Skeletal muscle tissue (tissue), 4 donors: ENCODE data around the gene MMP2. TPM values are rescaled to one million over a fixed set of nuclear protein-coding genes. Genes with fewer than 3 reads are reported as not detected.

ENCODE experiments used
- H3K27ac ChIP-seq: one replicate; pipeline ENCODE4 v1.7.0; 2013; ENCODE audit warnings: mild to moderate bottlenecking, low read depth, low read length, inconsistent platforms
- H3K27me3 ChIP-seq, 3 donors: one replicate each; pipeline ENCODE4 v1.7.0; 2013; ENCODE audit warnings: low read length in 3 of 3; ENCODE audit not compliant: control insufficient read depth in 3 of 3, insufficient read depth in 3 of 3
- H3K36me3 ChIP-seq, 3 donors: one replicate each; pipeline ENCODE4 v1.7.0; 2013; ENCODE audit warnings: low read length in 3 of 3; ENCODE audit not compliant: control insufficient read depth in 3 of 3, insufficient read depth in 3 of 3
- H3K4me1 ChIP-seq, 3 donors: one replicate each; pipeline ENCODE4 v1.7.0; 2013; ENCODE audit warnings: low read length in 3 of 3, mild to moderate bottlenecking in 3 of 3; ENCODE audit not compliant: control insufficient read depth in 3 of 3, insufficient read depth in 3 of 3
- H3K4me3 ChIP-seq, 3 donors: one replicate each; pipeline ENCODE4 v1.7.0; 2013; ENCODE audit warnings: low read length in 3 of 3
- H3K9ac ChIP-seq, 3 donors: one replicate each; pipeline ENCODE4 v1.7.0; 2013; ENCODE audit warnings: low read length in 3 of 3, mild to moderate bottlenecking in 3 of 3, moderate library complexity in 2 of 3, low read depth in 1 of 3
- H3K9me3 ChIP-seq, 3 donors: one replicate each; pipeline ENCODE4 v1.7.0; 2013; ENCODE audit warnings: low read length in 3 of 3; ENCODE audit not compliant: control insufficient read depth in 3 of 3
- total RNA-seq: library from RNA; depleted of rRNA; stranded (reverse); fragments of >200 nt; gene quantifications from one replicate; pipeline ENCODE4 v1.2.3, GENCODE V29; 2014
- donor health status: Osteomylitis.

Gene MMP2
- 194 TPM for total RNA-seq

- Histone ChIP-seq H3K4me1 (peaks cover 26 to 37% (median 30%) of the 10 kb centered on the region in 3 donors), H3K9ac (peak within 1 kb of the TSS; percentile 59 to 70 (median 62)), H3K27me3 (peaks cover 17 to 29% (median 21%) of the 10 kb centered on the region in 3 donors), H3K27ac (peak within 1 kb of the TSS; percentile 82), H3K4me3 (peak within 1 kb of the TSS; percentile 56 to 73 (median 61)), H3K36me3 (peaks cover 6 to 10% (median 8%) of the 10 kb centered on the region in 3 donors), H3K9me3 (no peaks in the 10 kb centered on the region)
Observed at GRCh38 chr16:55478827-55479429, at the start of gene MMP2. MMP2 (plus strand) TSS chr16:55479198; CDS start chr16:55479480, 282 bp downstream.

GRCh38 chr16:55433030-55433429 lies 46.0 kb upstream of the MMP2 start:
- Histone ChIP-seq H3K4me1 (peaks cover 0 to 17% (median 6%) of the 10 kb centered on the region in 3 donors), H3K27me3 (no peaks in the 10 kb centered on the region), H3K4me3 (no peak overlapping the region), H3K9me3 (no peaks in the 10 kb centered on the region), H3K27ac (no peak overlapping the region), H3K9ac (no peak overlapping the region), H3K36me3 (no peaks in the 10 kb centered on the region)

- no peaks in the 10 kb centered on the region for H3K36me3 ChIP-seq
- H3K27ac ChIP-seq: peak overlapping the region; percentile 25
- H3K27me3 ChIP-seq: no peaks in the 10 kb centered on the region
- H3K9me3 ChIP-seq: no peaks in the 10 kb centered on the region
- peaks cover 0 to 17% (median 6%) of the 10 kb centered on the region in 3 donors for H3K4me1 ChIP-seq
- H3K4me3 ChIP-seq: no peak overlapping the region
- H3K9ac ChIP-seq: no peak overlapping the region
Observed at GRCh38 chr16:55433535-55433934, 45.5 kb upstream of the MMP2 start.

GRCh38 chr16:55434000-55434399 lies 45.0 kb upstream of the MMP2 start:
- Histone ChIP-seq H3K4me3 (no peak overlapping the region), H3K36me3 (no peaks in the 10 kb centered on the region), H3K27ac (peak overlapping the region; percentile 25), H3K27me3 (no peaks in the 10 kb centered on the region), H3K9me3 (no peaks in the 10 kb centered on the region), H3K4me1 (peaks cover 0 to 17% (median 6%) of the 10 kb centered on the region in 3 donors), H3K9ac (no peak overlapping the region)

GRCh38 chr16:55435387-55435786 lies 43.6 kb upstream of the MMP2 start:
- H3K27me3 ChIP-seq: peaks cover 0 to 2% (median 0%) of the 10 kb centered on the region in 3 donors
- no peaks in the 10 kb centered on the region for H3K36me3 ChIP-seq
- H3K9ac ChIP-seq: no peak overlapping the region
- no peaks in the 10 kb centered on the region for H3K9me3 ChIP-seq
- no peak overlapping the region for H3K27ac ChIP-seq
- H3K4me1 ChIP-seq: peaks cover 2 to 17% (median 6%) of the 10 kb centered on the region in 3 donors
- no peak overlapping the region for H3K4me3 ChIP-seq

- H3K36me3 ChIP-seq: no peaks in the 10 kb centered on the region
- H3K4me3 ChIP-seq: no peak overlapping the region
- no peaks in the 10 kb centered on the region for H3K9me3 ChIP-seq
- H3K27ac ChIP-seq: no peak overlapping the region
- H3K9ac ChIP-seq: no peak overlapping the region
- peaks cover 0 to 2% (median 0%) of the 10 kb centered on the region in 3 donors for H3K27me3 ChIP-seq
- H3K4me1 ChIP-seq: peaks cover 2 to 17% (median 6%) of the 10 kb centered on the region in 3 donors
Observed at GRCh38 chr16:55436587-55436986, 42.4 kb upstream of the MMP2 start.

GRCh38 chr16:55437625-55438024 lies 41.4 kb upstream of the MMP2 start:
- H3K4me3 ChIP-seq: no peak overlapping the region
- H3K9me3 ChIP-seq: no peaks in the 10 kb centered on the region
- H3K27ac ChIP-seq: no peak overlapping the region
- H3K9ac ChIP-seq: no peak overlapping the region
- H3K27me3 ChIP-seq: peaks cover 0 to 2% (median 0%) of the 10 kb centered on the region in 3 donors
- H3K36me3 ChIP-seq: no peaks in the 10 kb centered on the region
- peaks cover 2 to 17% (median 6%) of the 10 kb centered on the region in 3 donors for H3K4me1 ChIP-seq

GRCh38 chr16:55438281-55438680 lies 40.7 kb upstream of the MMP2 start:
- no peak overlapping the region for H3K9ac ChIP-seq
- H3K36me3 ChIP-seq: no peaks in the 10 kb centered on the region
- H3K4me1 ChIP-seq: peaks cover 2 to 14% (median 5%) of the 10 kb centered on the region in 3 donors
- H3K9me3 ChIP-seq: no peaks in the 10 kb centered on the region
- no peak overlapping the region for H3K4me3 ChIP-seq
- H3K27ac ChIP-seq: no peak overlapping the region
- peaks cover 0 to 2% (median 0%) of the 10 kb centered on the region in 3 donors for H3K27me3 ChIP-seq

- peaks cover 0 to 6% (median 2%) of the 10 kb centered on the region in 3 donors for H3K4me1 ChIP-seq
- no peak overlapping the region for H3K4me3 ChIP-seq
- no peaks in the 10 kb centered on the region for H3K36me3 ChIP-seq
- H3K27me3 ChIP-seq: peaks cover 0 to 2% (median 0%) of the 10 kb centered on the region in 3 donors
- no peaks in the 10 kb centered on the region for H3K9me3 ChIP-seq
- no peak overlapping the region for H3K27ac ChIP-seq
- H3K9ac ChIP-seq: no peak overlapping the region
Observed at GRCh38 chr16:55439101-55439690, 39.8 kb upstream of the MMP2 start.
